ENCODE measurements around the gene GPC5.

GPC5 gene

GRCh38 chr13:91904597-91904996 lies 506.2 kb downstream of the GPC5 start:
- DNase-seq = no peak

GRCh38 chr13:91907398-91907797 lies 509.0 kb downstream of the GPC5 start:
- DNase-seq = no peak

GRCh38 chr13:91909617-91910016 lies 511.2 kb downstream of the GPC5 start:
- no peak for DNase-seq

- DNase-seq = no peak
Measured at GRCh38 chr13:91922969-91923592, 524.7 kb downstream of the GPC5 start.

- DNase-seq = no peak
Measured at GRCh38 chr13:91930687-91931086, 532.3 kb downstream of the GPC5 start.

- DNase-seq = no peak
Measured at GRCh38 chr13:91934354-91934753, 535.9 kb downstream of the GPC5 start.

GRCh38 chr13:91946498-91947070 lies 548.2 kb downstream of the GPC5 start:
- DNase-seq = no peak

- DNase-seq = no peak
Measured at GRCh38 chr13:91948736-91949135, 550.3 kb downstream of the GPC5 start.

- DNase-seq = no peak
Measured at GRCh38 chr13:91950803-91951202, 552.4 kb downstream of the GPC5 start.

- no peak for DNase-seq
Measured at GRCh38 chr13:91955546-91956355, 557.3 kb downstream of the GPC5 start.

- no peak for DNase-seq
Measured at GRCh38 chr13:91960947-91961346, 562.5 kb downstream of the GPC5 start.

- DNase-seq = no peak
Measured at GRCh38 chr13:91962946-91963345, 564.5 kb downstream of the GPC5 start.

GRCh38 chr13:91965511-91965910 lies 567.1 kb downstream of the GPC5 start:
- no peak for DNase-seq

GRCh38 chr13:91978571-91978970 lies 580.1 kb downstream of the GPC5 start:
- DNase-seq = no peak

- DNase-seq = no peak
Measured at GRCh38 chr13:91986761-91987483, 588.5 kb downstream of the GPC5 start.

- DNase-seq = no peak
Measured at GRCh38 chr13:91988331-91988730, 589.9 kb downstream of the GPC5 start.

- no peak for DNase-seq
Measured at GRCh38 chr13:92012787-92013186, 614.4 kb downstream of the GPC5 start.

- no peak for DNase-seq
Measured at GRCh38 chr13:92017737-92018136, 619.3 kb downstream of the GPC5 start.

GRCh38 chr13:92028695-92029094 lies 630.3 kb downstream of the GPC5 start:
- no peak for DNase-seq

- no peak for DNase-seq
Measured at GRCh38 chr13:92029641-92030040, 631.2 kb downstream of the GPC5 start.

- DNase-seq = no peak
Measured at GRCh38 chr13:92038905-92039304, 640.5 kb downstream of the GPC5 start.

GRCh38 chr13:92042522-92042921 lies 644.1 kb downstream of the GPC5 start:
- DNase-seq = no peak

GRCh38 chr13:92044351-92044750 lies 645.9 kb downstream of the GPC5 start:
- DNase-seq = no peak

- DNase-seq = no peak
Measured at GRCh38 chr13:92054389-92054788, 656.0 kb downstream of the GPC5 start.

All from NCI-H1048 (cell line).